ENCODE data around the gene FOCAD.

FOCAD gene

GRCh38 chr9:20729523-20729922, 45.5 kb downstream of the FOCAD start:
- DNase-seq (ENCODE audit: low read depth): peak; percentile 41

GRCh38 chr9:20732118-20732517, 48.1 kb downstream of the FOCAD start:
- peak; percentile 72 for DNase-seq (ENCODE audit: low read depth)

GRCh38 chr9:20734275-20734674, 50.2 kb downstream of the FOCAD start:
- DNase-seq (ENCODE audit: low read depth): no peak

GRCh38 chr9:20740304-20740703, 56.2 kb downstream of the FOCAD start:
- no peak for DNase-seq (ENCODE audit: low read depth)

GRCh38 chr9:20740929-20741582, 57.0 kb downstream of the FOCAD start:
- no peak for DNase-seq (ENCODE audit: low read depth)

GRCh38 chr9:20742833-20743232, 58.8 kb downstream of the FOCAD start:
- no peak for DNase-seq (ENCODE audit: low read depth)

GRCh38 chr9:20744036-20744630, 60.1 kb downstream of the FOCAD start:
- DNase-seq (ENCODE audit: low read depth): no peak

- DNase-seq (ENCODE audit: low read depth): no peak
These were observed 62.9 kb downstream of the FOCAD start for GRCh38 chr9:20746967-20747366.

- DNase-seq (ENCODE audit: low read depth): no peak
These were observed 65.6 kb downstream of the FOCAD start for GRCh38 chr9:20749496-20750198.

- DNase-seq (ENCODE audit: low read depth): peak; percentile 8
These were observed 69.7 kb downstream of the FOCAD start for GRCh38 chr9:20753761-20754160.

- peak; percentile 42 for DNase-seq (ENCODE audit: low read depth)
These were observed 70.5 kb downstream of the FOCAD start for GRCh38 chr9:20754556-20754955.

- no peak for DNase-seq (ENCODE audit: low read depth)
These were observed 76.3 kb downstream of the FOCAD start for GRCh38 chr9:20760246-20760891.

- no peak for DNase-seq (ENCODE audit: low read depth)
These were observed 86.9 kb downstream of the FOCAD start for GRCh38 chr9:20770947-20771346.

GRCh38 chr9:20771729-20772128, 87.7 kb downstream of the FOCAD start:
- DNase-seq (ENCODE audit: low read depth): no peak

- no peak for DNase-seq (ENCODE audit: low read depth)
These were observed 91.6 kb downstream of the FOCAD start for GRCh38 chr9:20775683-20776082.

- DNase-seq (ENCODE audit: low read depth): peak; percentile 15
These were observed 97.0 kb downstream of the FOCAD start for GRCh38 chr9:20781092-20781491.

- DNase-seq (ENCODE audit: low read depth): no peak
These were observed 98.2 kb downstream of the FOCAD start for GRCh38 chr9:20782289-20782688.

- no peak for DNase-seq (ENCODE audit: low read depth)
These were observed 99.3 kb downstream of the FOCAD start for GRCh38 chr9:20783057-20784038.

- no peak for DNase-seq (ENCODE audit: low read depth)
These were observed 100.1 kb downstream of the FOCAD start for GRCh38 chr9:20784196-20784595.

- no peak for DNase-seq (ENCODE audit: low read depth)
These were observed 102.7 kb downstream of the FOCAD start for GRCh38 chr9:20786807-20787206.

Data from EH (cell line).